GM12891 (cell line): ENCODE measurements around the gene PCCA.

Source experiments
- POLR2A ChIP-seq: IDR thresholded peaks from 2 replicates; pipeline ENCODE4 v1.6.1; 2011; ENCODE audit warnings: low read depth, low read length, control low read depth
- POLR2AphosphoS5 ChIP-seq: IDR thresholded peaks from 2 replicates; pipeline ENCODE4 v1.6.1; 2011; ENCODE audit warnings: low read depth, low read length, control low read depth

GRCh38 chr13:100464006-100464405 lies 375.1 kb downstream of the PCCA start:
- TF ChIP-seq POLR2A (no peak), POLR2AphosphoS5 (no peak)
